ENCODE data around the gene MUC12. TPM values are rescaled to one million over a fixed set of nuclear protein-coding genes. Genes with fewer than 3 reads are reported as not detected.
"Not testable (repeated sequence)": the region's sequence is repeated elsewhere in the genome, so short reads cannot be mapped to it uniquely, and the experiment has no call there.

MUC12 gene
- total RNA-seq, 8 experiments from 2014 or later: 0.43 to 9.6 (median 1.9) TPM

DNA sequence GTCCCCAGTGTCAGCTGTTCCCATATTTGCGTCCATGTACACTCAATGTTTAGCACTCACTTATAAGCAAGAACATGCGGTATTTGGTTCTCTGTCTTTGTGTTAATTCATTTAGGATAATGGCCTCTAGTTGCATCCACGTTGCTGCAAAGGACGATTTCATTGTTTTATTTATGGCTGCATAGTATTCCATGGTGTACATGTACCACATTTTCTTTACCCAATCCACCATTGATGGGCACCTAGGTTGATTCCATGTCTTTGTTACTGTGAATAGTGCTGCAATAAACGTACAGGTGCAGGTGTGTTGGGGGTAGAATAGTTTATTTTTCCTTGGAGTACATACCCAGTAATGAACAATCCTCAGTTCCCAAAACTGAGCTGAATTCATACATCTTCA lies 91.6 kb downstream of the MUC12 start:
- ATAC-seq (replicated peaks in 6 of 8): no peak
- 41 to 100% (median 63%) methylated on average over 1 to 5 of the region's 5 CpGs; no CpG with 5 or more reads in 1 of the 10 experiments for WGBS, 10 experiments
- Histone ChIP-seq H3K4me1 (replicated peaks in 1 of 2) (peaks cover 2% of the 10 kb centered on the region in 2 donors), H3K4me3 (no peak overlapping the region), H3K27ac (no peak overlapping the region)
- in situ Hi-C loops (cut with MboI; ENCODE audit: low pct_unique_long_range_greater_than_20kb in 2 of 9, low sequenced_read_pairs in 9 of 9, unreplicated experiment in 9 of 9): loop anchor here in 5 of 9 experiments (5.0 to 25.0 kb wide), 5 partner anchors 96 to 174 kb away; partner anchors contain the start of genes ACHE (in 2 of the 5), MUC12 (in 1 of the 5), SRRT (in 1 of the 5) and UFSP1 (in 1 of the 5)

DNA sequence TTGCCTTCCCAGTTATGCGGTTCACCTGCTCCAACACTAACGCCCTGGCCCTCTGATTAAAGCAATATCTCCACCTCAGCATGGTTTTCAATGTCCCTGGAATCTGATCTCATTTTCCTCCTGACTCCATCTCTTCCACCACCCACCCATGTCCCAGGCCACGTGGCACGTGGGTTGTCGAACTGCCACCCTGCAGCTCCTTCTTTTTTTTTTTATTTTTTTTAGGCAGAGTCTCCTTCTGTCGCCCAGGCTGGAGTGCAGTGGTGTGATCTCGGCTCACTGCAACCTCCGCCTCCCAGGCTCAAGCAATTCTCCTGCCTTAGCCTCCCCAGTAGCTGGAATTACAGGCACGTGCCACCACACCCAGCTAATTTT lies 94.8 kb downstream of the MUC12 start:
- ATAC-seq (replicated peaks in 6 of 8); H3K4me3 ChIP-seq; H3K27ac ChIP-seq: not testable (repeated sequence)
- in situ Hi-C loops (cut with MboI; ENCODE audit: low pct_unique_long_range_greater_than_20kb in 2 of 9, low sequenced_read_pairs in 9 of 9, unreplicated experiment in 9 of 9): loop anchor here in 5 of 9 experiments (5.0 to 25.0 kb wide), 5 partner anchors 99 to 177 kb away; partner anchors contain the start of genes ACHE (in 2 of the 5), MUC12 (in 1 of the 5), SRRT (in 1 of the 5) and UFSP1 (in 1 of the 5)
- H3K4me1 ChIP-seq (replicated peaks in 1 of 2): peaks cover 10 to 14% of the 10 kb centered on the region in 2 donors
- 27 to 86% (median 56%) methylated on average over 2 to 7 of the region's 9 CpGs; no CpG with 5 or more reads in 2 of the 10 experiments for WGBS, 10 experiments

DNA sequence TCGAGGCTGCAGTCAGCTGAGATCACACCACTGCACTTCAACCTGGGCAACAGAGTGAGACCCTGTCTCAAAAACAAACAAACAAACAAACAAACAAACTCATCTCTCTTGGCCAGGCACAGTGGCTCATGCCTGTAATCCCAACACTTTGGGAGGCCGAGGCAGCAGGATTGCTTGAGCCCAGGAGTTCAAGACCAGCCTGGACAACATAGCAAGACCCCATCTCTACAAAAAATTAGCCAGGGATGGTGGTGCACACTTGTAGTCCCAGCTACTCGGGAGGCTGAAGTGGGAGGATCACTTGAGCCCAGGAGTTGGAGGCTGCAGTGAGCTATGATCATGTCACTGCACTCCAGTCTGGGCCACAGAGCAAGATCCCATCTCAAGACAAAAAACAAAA lies 95.8 kb downstream of the MUC12 start:
- WGBS, 10 experiments: 20 to 83% (median 70%) methylated on average over 1 to 3 of the region's 3 CpGs; no CpG with 5 or more reads in 2 of the 10 experiments
- not testable (repeated sequence) for ATAC-seq (replicated peaks in 6 of 8); H3K27ac ChIP-seq; H3K4me3 ChIP-seq
- in situ Hi-C loops (cut with MboI; ENCODE audit: low pct_unique_long_range_greater_than_20kb in 2 of 9, low sequenced_read_pairs in 9 of 9, unreplicated experiment in 9 of 9): loop anchor here in 5 of 9 experiments (10.0 to 25.0 kb wide), 4 partner anchors 100 to 178 kb away; partner anchors contain the start of genes ACHE (in 2 of the 5), MUC12 (in 1 of the 5), SRRT (in 1 of the 5) and UFSP1 (in 1 of the 5)
- peaks cover 9 to 14% of the 10 kb centered on the region in 2 donors for H3K4me1 ChIP-seq (replicated peaks in 1 of 2)

DNA sequence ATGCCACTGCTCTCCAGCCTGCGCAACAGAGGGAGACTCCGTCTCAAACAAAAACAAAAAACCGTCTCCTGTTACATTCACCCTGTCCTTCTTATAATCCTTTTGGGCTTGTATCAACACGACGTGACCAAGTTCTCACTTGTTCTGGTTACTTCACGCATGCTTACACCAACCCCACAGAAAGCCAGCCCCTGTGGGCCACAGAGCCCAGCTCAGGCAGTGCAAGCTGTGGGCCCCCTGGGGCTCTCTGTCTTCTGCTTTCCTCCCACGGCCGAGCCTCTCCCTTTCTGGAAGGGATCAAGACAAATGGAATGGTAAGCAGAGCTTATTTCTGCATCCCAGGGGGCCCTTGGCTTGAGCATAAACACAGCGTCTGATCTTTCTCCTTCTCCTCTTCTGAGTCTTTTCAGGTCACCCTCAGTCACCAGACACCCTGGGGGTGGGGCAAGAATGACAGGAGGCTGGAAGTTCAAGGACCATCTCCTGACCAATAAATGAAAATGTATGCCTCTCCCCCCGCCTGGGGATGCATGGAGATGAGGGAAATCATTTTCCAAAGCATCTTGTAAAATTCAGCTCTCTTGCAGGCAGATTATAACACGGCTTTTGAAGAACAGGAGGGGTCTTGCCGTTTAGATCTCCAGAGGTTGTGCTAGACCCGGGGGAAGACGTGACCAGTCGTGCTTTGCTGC lies 96.9 kb downstream of the MUC12 start:
- Histone ChIP-seq H3K4me3 (no peak overlapping the region), H3K27ac (peak overlapping the region in 1 of 2 donors; percentile 54), H3K4me1 (replicated peaks in 1 of 2) (peaks cover 9 to 14% of the 10 kb centered on the region in 2 donors)
- in situ Hi-C loops (cut with MboI; ENCODE audit: low pct_unique_long_range_greater_than_20kb in 2 of 9, low sequenced_read_pairs in 9 of 9, unreplicated experiment in 9 of 9): loop anchor here in 5 of 9 experiments (10.0 to 25.0 kb wide), 4 partner anchors 101 to 179 kb away; partner anchors contain the start of genes ACHE (in 2 of the 5), MUC12 (in 1 of the 5), SRRT (in 1 of the 5) and UFSP1 (in 1 of the 5)
- 0 to 54% (median 34%) methylated on average over 1 to 13 of the region's 15 CpGs; no CpG with 5 or more reads in 2 of the 10 experiments for WGBS, 10 experiments
- peak in 5 of 8 experiments; percentile 45 to 84 (median 82) for ATAC-seq (replicated peaks in 6 of 8)

DNA sequence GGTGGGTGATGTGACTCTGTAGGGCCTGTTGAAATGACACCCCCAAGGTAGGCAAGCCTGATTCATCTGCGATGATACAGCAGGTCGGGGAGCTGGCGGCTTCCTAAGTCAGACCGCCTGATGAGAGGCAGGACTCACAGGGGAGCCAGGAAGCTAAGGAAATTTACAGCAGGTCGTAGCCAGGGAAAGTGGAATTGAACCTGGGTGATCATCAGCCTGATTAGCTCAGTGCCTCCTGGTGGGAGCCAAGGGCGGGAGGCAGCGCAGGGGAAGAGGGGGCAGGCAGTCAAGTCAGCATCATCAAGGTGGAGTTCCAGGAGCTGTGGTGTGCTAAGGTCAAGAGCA lies 97.4 kb downstream of the MUC12 start:
- in situ Hi-C loops (cut with MboI; ENCODE audit: low pct_unique_long_range_greater_than_20kb in 2 of 9, low sequenced_read_pairs in 9 of 9, unreplicated experiment in 9 of 9): loop anchor here in 5 of 9 experiments (10.0 to 25.0 kb wide), 4 partner anchors 102 to 180 kb away; partner anchors contain the start of genes ACHE (in 2 of the 5), MUC12 (in 1 of the 5), SRRT (in 1 of the 5) and UFSP1 (in 1 of the 5)
- ATAC-seq (replicated peaks in 6 of 8): peak in 5 of 8 experiments; percentile 62 to 81 (median 68)
- Histone ChIP-seq H3K4me1 (replicated peaks in 1 of 2) (peaks cover 9 to 14% of the 10 kb centered on the region in 2 donors), H3K27ac (peak overlapping the region in 1 of 2 donors; percentile 54), H3K4me3 (no peak overlapping the region)
- WGBS, 10 experiments: 52 to 81% (median 67%) methylated on average over 3 to 5 of the region's 7 CpGs; no CpG with 5 or more reads in 7 of the 10 experiments

DNA sequence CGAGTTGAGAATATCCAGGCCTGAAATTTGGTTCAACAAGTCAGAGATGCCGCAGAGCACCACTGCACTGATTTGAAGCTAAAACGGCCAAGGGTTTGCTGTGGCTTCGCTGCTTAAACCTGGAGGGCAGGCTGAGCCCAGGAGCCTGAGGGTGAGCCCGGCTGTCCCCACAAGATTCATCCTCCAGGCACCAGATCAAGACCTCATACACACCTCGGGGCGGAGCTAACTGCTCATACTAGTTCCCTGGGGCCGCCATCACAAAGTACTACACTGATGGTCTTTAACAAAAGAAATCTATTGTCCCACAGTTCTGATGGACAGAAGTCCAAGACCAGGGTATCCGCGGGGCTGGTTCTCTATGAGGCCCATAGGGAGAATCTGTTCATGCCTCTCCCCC lies 99.0 kb downstream of the MUC12 start:
- ATAC-seq (replicated peaks in 6 of 8): no peak
- in situ Hi-C loops (cut with MboI; ENCODE audit: low pct_unique_long_range_greater_than_20kb in 2 of 9, low sequenced_read_pairs in 9 of 9, unreplicated experiment in 9 of 9): loop anchor here in 5 of 9 experiments (10.0 to 25.0 kb wide), 4 partner anchors 104 to 181 kb away; partner anchors contain the start of genes ACHE (in 2 of the 5), MUC12 (in 1 of the 5), SRRT (in 1 of the 5) and UFSP1 (in 1 of the 5)
- 56 to 100% (median 85%) methylated on average over 1 to 6 of the region's 10 CpGs; no CpG with 5 or more reads in 2 of the 10 experiments for WGBS, 10 experiments
- Histone ChIP-seq H3K4me1 (replicated peaks in 1 of 2) (peaks cover 9 to 14% of the 10 kb centered on the region in 2 donors), H3K27ac (no peak overlapping the region), H3K4me3 (no peak overlapping the region)

Other genes starting within 250 kb of the MUC12 start
- under 1 TPM in 1 of 8 experiments, not detected in 7; 0.11 TPM for gene EPO, start 249.1 kb upstream of the MUC12 start, total RNA-seq
- under 1 TPM in 6 of 8 experiments, not detected in 2; 0.04 to 0.24 (median 0.14) TPM for gene ZAN, start 236.0 kb upstream of the MUC12 start, total RNA-seq
- gene EPHB4, start 142.0 kb upstream of the MUC12 start, total RNA-seq: 10 to 100 TPM in 5 of 8 experiments, 1 to 10 TPM in 3; 3.5 to 49.9 (median 17.1) TPM
- 10 to 100 TPM in 4 of 8 experiments, 1 to 10 TPM in 4; 6.8 to 29.3 (median 11.9) TPM for gene SLC12A9, start 116.9 kb upstream of the MUC12 start, total RNA-seq
- gene TRIP6, start 102.2 kb upstream of the MUC12 start, total RNA-seq: 10 to 100 TPM in 5 of 8 experiments, 1 to 10 TPM in 3; 3.0 to 90.1 (median 22.4) TPM
- 100 to 1,000 TPM in 3 of 8 experiments, 10 to 100 TPM in 5; 28.4 to 149 (median 57.0) TPM for gene SRRT, start 94.5 kb upstream of the MUC12 start, total RNA-seq
- gene UFSP1, start 79.8 kb upstream of the MUC12 start, total RNA-seq: 1 to 10 TPM; 2.4 to 5.2 (median 2.9) TPM
- gene ACHE, start 73.7 kb upstream of the MUC12 start, total RNA-seq: 10 to 100 TPM in 4 of 8 experiments, 1 to 10 TPM in 4; 1.3 to 64.5 (median 13.4) TPM
- 1 to 10 TPM in 2 of 8 experiments, under 1 TPM in 5, not detected in 1; 0.11 to 2.2 (median 0.72) TPM for gene MUC3A, start 20.0 kb upstream of the MUC12 start, total RNA-seq
- gene MUC17, start 50.5 kb downstream of the MUC12 start, total RNA-seq: 1 to 10 TPM in 1 of 8 experiments, under 1 TPM in 6, not detected in 1; 0.04 to 1.2 (median 0.17) TPM
- gene TRIM56, start 115.9 kb downstream of the MUC12 start, total RNA-seq: 10 to 100 TPM in 4 of 8 experiments, 1 to 10 TPM in 4; 1.4 to 20.0 (median 7.2) TPM
- 100 to 1,000 TPM in 1 of 8 experiments, 10 to 100 TPM in 1, 1 to 10 TPM in 2, under 1 TPM in 4; 0.05 to 128 (median 0.93) TPM for gene SERPINE1, start 157.5 kb downstream of the MUC12 start, total RNA-seq
- gene AP1S1, start 184.9 kb downstream of the MUC12 start, total RNA-seq: 100 to 1,000 TPM in 2 of 8 experiments, 10 to 100 TPM in 6; 46.8 to 135 (median 77.0) TPM
- gene VGF, start 196.0 kb downstream of the MUC12 start, total RNA-seq: 100 to 1,000 TPM in 1 of 8 experiments, 10 to 100 TPM in 4, 1 to 10 TPM in 1, under 1 TPM in 2; 0.36 to 101 (median 13.7) TPM
- gene NAT16, start 210.7 kb downstream of the MUC12 start, total RNA-seq: 1 to 10 TPM in 5 of 8 experiments, under 1 TPM in 2, not detected in 1; 0.59 to 4.4 (median 1.6) TPM
- under 1 TPM in 2 of 8 experiments, not detected in 6; 0.15 to 0.62 TPM for gene MOGAT3, start 231.5 kb downstream of the MUC12 start, total RNA-seq
- gene PLOD3, start 248.0 kb downstream of the MUC12 start, total RNA-seq: 10 to 100 TPM; 10.9 to 97.3 (median 28.1) TPM
- gene ZNHIT1, start 248.6 kb downstream of the MUC12 start, total RNA-seq: 100 to 1,000 TPM in 4 of 8 experiments, 10 to 100 TPM in 4; 73.6 to 132 (median 97.9) TPM

All from motor neuron (in vitro differentiated cells).